DMS114 treated with DMSO at 0.1 percent for 48 hours (cell line): ENCODE results near the gene ZNF300.
"Not testable (repeated sequence)": the region's sequence is repeated elsewhere in the genome, so short reads cannot be mapped to it uniquely, and the experiment has no call there.

Source experiments
- DNase-seq: peaks from one replicate; lab custom pipeline; 2025; ENCODE audit not compliant: unreplicated experiment; lab: John Stamatoyannopoulos, UW

ZNF300 gene

GRCh38 chr5:150846308-150846653 lies 58.5 kb downstream of the ZNF300 start, which contains the start of gene IRGM:
Gene IRGM, plus strand, starts transcription at chr5:150846521. Its CDS starts 1,603 bp downstream, at chr5:150848124.
- DNase-seq: not testable (repeated sequence)

GRCh38 chr5:150845185-150845859 lies 59.5 kb downstream of the ZNF300 start:
- DNase-seq: not testable (repeated sequence)
